Breast epithelium (tissue), 3 donors: ENCODE results near the gene ZNF622.

Experiments
- CTCF ChIP-seq, 3 donors: fragments of 450-650 bp; IDR thresholded peaks; one replicate each; pipeline ENCODE4 v1.5.1; 2016 to 2017; ENCODE audit warnings: antibody characterized with exemption in 3 of 3, mild to moderate bottlenecking in 3 of 3, moderate library complexity in 3 of 3
- POLR2A ChIP-seq: fragments of 450-650 bp; IDR thresholded peaks from one replicate; pipeline ENCODE4 v1.6.1; 2016; ENCODE audit warnings: antibody characterized with exemption, mild to moderate bottlenecking, moderate library complexity
- POLR2AphosphoS5 ChIP-seq, 3 donors: sonication (generic); formaldehyde crosslinking; IDR thresholded peaks; one replicate each; pipeline ENCODE4 v1.6.1; 2017; ENCODE audit warnings: antibody characterized with exemption in 3 of 3

GRCh38 chr5:16484081-16484480, 18.5 kb upstream of the ZNF622 start:
- TF ChIP-seq CTCF (IDR thresholded peaks at IDR 0.05) (no peak), POLR2A (no peak), POLR2AphosphoS5 (IDR thresholded peaks at IDR 0.05) (no peak)
